Mesodermal cell (in vitro differentiated cells): ENCODE results near the gene ARHGEF7. TPM values are rescaled to one million over a fixed set of nuclear protein-coding genes. Genes with fewer than 3 reads are reported as not detected.
"Not testable (repeated sequence)": the region's sequence is repeated elsewhere in the genome, so short reads cannot be mapped to it uniquely, and the experiment has no call there.

ENCODE experiments used
- H3K27ac ChIP-seq: 2 replicates; pipeline ENCODE4 v1.7.0; 2013; ENCODE audit warnings: mild to moderate bottlenecking, low read depth, low read length, moderate library complexity; ENCODE audit not compliant: severe bottlenecking
- H3K36me3 ChIP-seq: 2 replicates; pipeline ENCODE4 v1.7.1; 2013; ENCODE audit warnings: mild to moderate bottlenecking, low read length, moderate library complexity; ENCODE audit not compliant: control insufficient read depth, insufficient read depth
- H3K4me1 ChIP-seq: one replicate; pipeline ENCODE4 v1.7.1; 2013; ENCODE audit warnings: mild to moderate bottlenecking, low read length; ENCODE audit not compliant: insufficient read depth, control insufficient read depth, poor library complexity, severe bottlenecking
- H3K4me3 ChIP-seq: 2 replicates; pipeline ENCODE4 v1.7.0; 2013; ENCODE audit warnings: low read length, control low read depth, mild to moderate bottlenecking; ENCODE audit not compliant: insufficient read depth, poor library complexity, severe bottlenecking; ENCODE audit errors: extremely low read depth
- H3K9me3 ChIP-seq: 2 replicates; pipeline ENCODE4 v1.7.1; 2013; ENCODE audit warnings: mild to moderate bottlenecking, low read length, moderate library complexity; ENCODE audit not compliant: control insufficient read depth
- WGBS, 2 experiments: methylation state at CpG; one replicate each; pipeline ENCODE4 v1.1.5; 2013; ENCODE audit warnings: missing lambda C conversion rate in 2 of 2; ENCODE audit not compliant: insufficient coverage in 2 of 2; 5-methylcytosine and 5-hydroxymethylcytosine counted together
- polyA plus RNA-seq, 2 experiments: library from polyadenylated mRNA; stranded (reverse); fragments of 50-300 nt; gene quantifications; one replicate each; pipeline ENCODE4 v1.2.3, GENCODE V29; 2013

The ARHGEF7 gene, protein sequence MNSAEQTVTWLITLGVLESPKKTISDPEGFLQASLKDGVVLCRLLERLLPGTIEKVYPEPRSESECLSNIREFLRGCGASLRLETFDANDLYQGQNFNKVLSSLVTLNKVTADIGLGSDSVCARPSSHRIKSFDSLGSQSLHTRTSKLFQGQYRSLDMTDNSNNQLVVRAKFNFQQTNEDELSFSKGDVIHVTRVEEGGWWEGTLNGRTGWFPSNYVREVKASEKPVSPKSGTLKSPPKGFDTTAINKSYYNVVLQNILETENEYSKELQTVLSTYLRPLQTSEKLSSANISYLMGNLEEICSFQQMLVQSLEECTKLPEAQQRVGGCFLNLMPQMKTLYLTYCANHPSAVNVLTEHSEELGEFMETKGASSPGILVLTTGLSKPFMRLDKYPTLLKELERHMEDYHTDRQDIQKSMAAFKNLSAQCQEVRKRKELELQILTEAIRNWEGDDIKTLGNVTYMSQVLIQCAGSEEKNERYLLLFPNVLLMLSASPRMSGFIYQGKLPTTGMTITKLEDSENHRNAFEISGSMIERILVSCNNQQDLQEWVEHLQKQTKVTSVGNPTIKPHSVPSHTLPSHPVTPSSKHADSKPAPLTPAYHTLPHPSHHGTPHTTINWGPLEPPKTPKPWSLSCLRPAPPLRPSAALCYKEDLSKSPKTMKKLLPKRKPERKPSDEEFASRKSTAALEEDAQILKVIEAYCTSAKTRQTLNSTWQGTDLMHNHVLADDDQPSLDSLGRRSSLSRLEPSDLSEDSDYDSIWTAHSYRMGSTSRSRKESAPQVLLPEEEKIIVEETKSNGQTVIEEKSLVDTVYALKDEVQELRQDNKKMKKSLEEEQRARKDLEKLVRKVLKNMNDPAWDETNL
- polyA plus RNA-seq (2013, experiment 1 of 2), result 52.1 TPM
- 47.8 TPM for polyA plus RNA-seq (2013, experiment 2 of 2)

GRCh38 chr13:111115061-111115964 lies at the start of gene ARHGEF7:
TSS of gene ARHGEF7 (plus strand) at chr13:111115310. CDS start at chr13:111115527, 217 bp downstream.
- peak within 1 kb of the TSS; percentile 42 for H3K4me3 ChIP-seq
- H3K4me1 ChIP-seq, result no peaks in the 10 kb centered on the region
- 0 to 1% methylated on average over 71 to 76 of the region's 137 CpGs for WGBS, 2 experiments
- peak within 1 kb of the TSS; percentile 73 for H3K27ac ChIP-seq
- H3K36me3 ChIP-seq, result no peaks in the 10 kb centered on the region
- H3K9me3 ChIP-seq, result no peaks in the 10 kb centered on the region

GRCh38 chr13:111065698-111066097 lies 49.4 kb upstream of the ARHGEF7 start:
- WGBS, 2 experiments, result 89 to 91% methylated on average over 7 to 12 of the region's 12 CpGs
- peaks cover 4% of the 10 kb centered on the region for H3K9me3 ChIP-seq
- no peak overlapping the region for H3K27ac ChIP-seq
- H3K4me1 ChIP-seq, result no peaks in the 10 kb centered on the region
- H3K36me3 ChIP-seq, result no peaks in the 10 kb centered on the region
- H3K4me3 ChIP-seq, result no peak overlapping the region

DNA sequence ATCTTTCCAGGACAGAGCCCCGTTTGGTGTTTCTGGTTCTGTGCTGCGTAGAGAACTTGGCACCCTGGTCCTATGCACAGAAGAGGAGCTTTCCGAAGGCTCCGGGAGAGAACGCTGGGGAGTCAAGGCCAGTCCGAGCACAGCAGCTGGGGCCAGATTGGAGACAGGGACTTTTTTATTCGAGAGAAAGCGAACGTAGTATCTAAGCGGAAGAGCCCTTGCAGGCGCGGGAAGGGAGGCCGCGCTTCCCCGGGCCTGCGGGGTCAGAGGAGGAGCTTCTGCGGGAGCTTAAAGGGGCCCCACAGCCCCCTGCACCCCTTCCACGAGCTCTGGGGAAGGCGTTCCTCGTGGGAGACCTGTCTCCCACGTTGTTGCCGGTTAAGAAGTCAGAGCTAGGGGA lies 48.6 kb upstream of the ARHGEF7 start:
- no peaks in the 10 kb centered on the region for H3K4me1 ChIP-seq
- no peak overlapping the region for H3K27ac ChIP-seq
- peaks cover 5% of the 10 kb centered on the region for H3K9me3 ChIP-seq
- no peak overlapping the region for H3K4me3 ChIP-seq
- WGBS, 2 experiments, result 76 to 84% methylated on average over 22 of the region's 22 CpGs
- no peaks in the 10 kb centered on the region for H3K36me3 ChIP-seq

DNA sequence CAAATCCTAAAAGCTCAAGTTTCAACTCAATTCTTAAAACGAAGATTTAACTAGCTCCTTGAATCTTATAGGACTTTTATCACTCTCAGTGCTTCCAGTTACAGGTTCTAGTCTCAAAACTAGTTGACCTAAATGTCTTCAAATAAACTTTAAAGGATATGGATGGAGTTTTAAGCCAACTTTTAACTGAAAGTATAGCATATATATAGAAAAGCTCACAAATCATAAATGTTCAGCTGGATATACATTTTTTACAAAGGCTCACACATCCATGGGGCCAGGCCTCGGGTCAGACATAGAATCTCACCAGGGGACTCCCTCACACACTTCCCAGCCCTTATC lies 47.1 kb upstream of the ARHGEF7 start:
- Histone ChIP-seq H3K36me3 (no peaks in the 10 kb centered on the region), H3K4me3 (peak overlapping the region; percentile 57), H3K27ac (no peak overlapping the region), H3K9me3 (peaks cover 9% of the 10 kb centered on the region), H3K4me1 (no peaks in the 10 kb centered on the region)
- 0 to 9% methylated on average over 1 of the region's 2 CpGs for WGBS, 2 experiments

DNA sequence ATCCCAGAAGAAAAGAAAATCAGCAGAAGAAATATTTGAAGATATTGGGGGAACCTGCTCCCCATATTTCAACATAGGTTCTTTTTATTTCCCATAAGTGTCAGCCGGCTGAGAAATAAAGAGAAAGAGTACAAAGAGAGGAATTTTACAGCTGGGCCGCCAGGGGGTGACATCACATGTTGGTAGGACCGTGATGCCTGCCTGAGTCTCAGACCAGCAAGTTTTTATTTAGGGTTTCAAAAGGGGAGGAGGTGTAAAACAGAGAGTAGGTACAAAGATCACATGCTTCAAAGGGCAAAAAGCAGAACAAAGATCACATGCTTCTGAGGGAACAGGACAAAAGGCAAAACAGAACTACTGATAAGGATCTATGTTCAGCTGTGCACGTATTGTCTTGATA lies 44.0 kb upstream of the ARHGEF7 start:
- 85 to 100% methylated on average over 1 to 2 of the region's 4 CpGs for WGBS, 2 experiments
- H3K27ac ChIP-seq, H3K4me1 ChIP-seq, H3K36me3 ChIP-seq, H3K4me3 ChIP-seq: not testable (repeated sequence)
- peaks cover 12% of the 10 kb centered on the region for H3K9me3 ChIP-seq

GRCh38 chr13:111071526-111071925 lies 43.6 kb upstream of the ARHGEF7 start:
- not testable (repeated sequence) for H3K4me1 ChIP-seq, H3K27ac ChIP-seq, H3K36me3 ChIP-seq, H3K4me3 ChIP-seq
- WGBS, 2 experiments, result 89% methylated on average over 3 of the region's 7 CpGs; no CpG with 5 or more reads in 1 of the 2 experiments
- H3K9me3 ChIP-seq, result peaks cover 12% of the 10 kb centered on the region

DNA sequence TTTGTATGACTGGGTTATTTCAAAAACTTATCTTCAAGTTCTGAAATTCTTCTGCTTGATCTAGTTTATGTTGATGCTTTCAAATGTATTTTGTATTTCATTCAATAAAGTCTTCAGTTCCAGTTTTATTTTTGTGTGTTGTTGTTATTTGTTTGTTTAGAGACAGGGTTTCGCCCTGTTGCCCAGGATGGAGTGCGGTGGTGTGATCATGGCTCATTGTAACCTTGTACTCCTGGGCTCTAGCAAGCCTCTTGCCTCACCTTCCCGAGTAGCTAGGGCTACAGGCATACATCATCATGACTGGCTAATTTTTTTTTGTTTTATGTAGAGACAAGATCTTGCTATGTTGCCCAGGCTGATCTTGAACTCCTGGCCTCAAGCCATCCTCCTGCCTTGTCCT lies 40.3 kb upstream of the ARHGEF7 start:
- 94% methylated on average over 2 of the region's 3 CpGs; no CpG with 5 or more reads in 1 of the 2 experiments for WGBS, 2 experiments
- Histone ChIP-seq H3K36me3 (no peaks in the 10 kb centered on the region), H3K4me1 (no peaks in the 10 kb centered on the region), H3K9me3 (peaks cover 12% of the 10 kb centered on the region), H3K27ac (no peak overlapping the region), H3K4me3 (no peak overlapping the region)

GRCh38 chr13:111076155-111077013 lies 38.7 kb upstream of the ARHGEF7 start:
- WGBS, 2 experiments, result 80 to 82% methylated on average over 7 to 10 of the region's 11 CpGs
- no peak overlapping the region for H3K4me3 ChIP-seq
- no peaks in the 10 kb centered on the region for H3K4me1 ChIP-seq
- no peaks in the 10 kb centered on the region for H3K36me3 ChIP-seq
- peaks cover 7% of the 10 kb centered on the region for H3K9me3 ChIP-seq
- H3K27ac ChIP-seq, result no peak overlapping the region

GRCh38 chr13:111079375-111079774 lies 35.7 kb upstream of the ARHGEF7 start:
- Histone ChIP-seq H3K36me3 (no peaks in the 10 kb centered on the region), H3K4me1 (no peaks in the 10 kb centered on the region), H3K9me3 (peaks cover under 1% of the 10 kb centered on the region), H3K4me3 (no peak overlapping the region), H3K27ac (no peak overlapping the region)
- WGBS, 2 experiments, result 86 to 95% methylated on average over 6 to 7 of the region's 12 CpGs
